HG03342 (cell line): ENCODE results near the gene CACNG5.

Experiments used
- ATAC-seq: cut with Tn5 transposase; IDR thresholded peaks from one replicate; pipeline ENCODE4 v1.9.1; 2021; ENCODE audit warnings: mild to moderate bottlenecking, moderate library complexity; ENCODE audit not compliant: unreplicated experiment

Gene CACNG5

DNA sequence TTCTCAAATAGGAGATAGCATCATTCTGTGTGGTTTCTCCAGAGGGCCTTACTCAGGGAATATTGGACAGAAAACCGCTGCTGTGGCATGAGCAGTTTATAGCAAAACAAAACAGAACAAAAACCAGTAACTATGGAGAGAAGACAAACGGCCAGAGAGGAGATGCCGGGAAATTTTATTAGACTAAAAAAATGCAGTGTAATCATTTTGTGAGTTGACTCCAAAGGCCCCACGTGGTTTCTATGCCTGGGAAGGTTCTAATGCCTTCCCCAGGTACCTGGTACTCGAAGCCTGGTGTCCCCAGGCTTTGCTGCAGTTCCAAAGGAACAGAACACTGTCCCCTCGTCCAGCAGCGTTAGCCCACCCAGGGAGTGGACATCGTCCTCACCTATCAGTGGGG is 12.9 kb upstream of the CACNG5 start:
- no peak for ATAC-seq

- ATAC-seq, result no peak
These were observed 8.1 kb upstream of the CACNG5 start for GRCh38 chr17:66826856-66827255.

DNA sequence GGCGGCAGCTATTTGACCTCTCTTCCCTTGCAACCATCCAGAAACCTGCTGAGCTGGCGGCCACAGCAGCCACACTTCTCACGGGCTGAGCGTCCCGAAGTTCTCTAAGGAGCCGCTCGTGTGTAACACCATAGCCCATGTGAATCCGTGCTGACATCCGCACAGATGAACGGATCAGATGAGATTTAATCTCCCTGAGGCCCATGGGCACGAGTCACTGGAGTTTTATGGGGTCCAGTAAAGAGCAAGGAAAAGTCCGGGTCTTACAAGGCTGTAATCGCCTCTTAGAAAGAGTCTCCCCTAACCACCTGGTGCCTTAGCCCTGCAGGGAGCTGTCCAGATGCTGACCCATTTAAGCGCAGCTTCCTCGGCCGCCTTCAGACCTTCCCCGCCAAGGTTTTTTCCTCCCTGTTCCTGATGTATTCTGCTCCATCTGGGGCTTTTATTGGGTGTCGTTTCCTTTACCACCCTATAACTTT is 5.5 kb upstream of the CACNG5 start:
- no peak for ATAC-seq

- no peak for ATAC-seq
These were observed 5.0 kb upstream of the CACNG5 start for GRCh38 chr17:66829883-66830282.

- ATAC-seq, result no peak
These were observed 4.5 kb upstream of the CACNG5 start for GRCh38 chr17:66830451-66830850.

DNA sequence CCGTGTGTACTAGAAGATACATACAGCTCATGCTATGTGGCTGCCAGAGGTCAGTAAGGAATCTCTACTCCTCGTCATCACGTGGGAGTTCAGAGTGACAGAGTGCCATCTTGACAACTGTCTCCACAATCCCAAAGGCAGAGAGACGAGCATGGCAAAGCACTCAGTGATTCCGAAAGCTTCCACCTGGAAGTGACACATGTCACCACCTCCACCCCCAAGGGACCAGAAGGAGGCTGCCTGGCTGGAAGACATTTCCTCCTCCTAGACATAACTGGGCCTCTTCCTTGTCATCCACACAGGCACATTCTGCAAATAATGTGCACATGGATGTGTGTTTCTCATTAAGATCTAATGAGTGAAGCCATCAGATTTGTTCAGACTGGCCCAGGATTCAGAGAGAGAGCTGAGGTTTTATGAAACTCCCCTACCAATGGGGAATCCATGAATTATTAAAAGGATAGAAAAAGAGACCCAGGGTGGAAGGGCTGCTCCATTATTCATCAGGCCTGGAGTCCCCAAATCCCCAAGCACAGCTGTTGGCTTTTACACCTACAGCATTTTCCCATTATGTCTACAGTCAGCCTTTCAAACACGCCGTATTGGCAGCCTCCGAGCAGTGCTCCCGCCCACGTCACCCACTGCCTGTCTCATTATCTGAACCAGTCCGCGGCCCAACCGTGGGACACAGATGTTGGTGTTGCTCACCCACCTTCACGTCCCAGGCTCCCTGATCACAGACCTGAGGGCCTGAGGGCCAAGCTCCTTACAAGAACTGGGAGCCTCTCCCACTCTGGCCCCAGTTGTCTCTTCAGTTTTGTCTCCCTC is 3.3 kb upstream of the CACNG5 start:
- ATAC-seq, result no peak

DNA sequence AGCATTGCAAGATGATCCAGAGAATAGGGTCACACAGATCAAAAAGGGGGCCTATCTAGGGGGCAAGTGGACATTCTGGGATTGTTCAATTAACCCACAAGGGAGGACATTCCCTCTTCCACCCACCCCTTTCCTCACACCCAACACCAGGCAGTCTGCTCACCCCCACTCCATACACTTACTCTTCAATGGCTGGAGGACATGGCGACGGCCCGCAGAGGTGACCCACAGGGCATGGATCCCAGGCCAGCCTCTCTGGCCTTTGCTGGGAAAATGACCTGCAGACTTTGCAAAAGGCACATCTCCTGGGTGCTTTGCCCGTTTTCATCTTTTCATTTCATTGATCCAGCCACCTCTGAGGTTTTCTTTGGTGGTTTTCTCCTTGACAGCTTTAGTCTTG is 1.7 kb upstream of the CACNG5 start:
- ATAC-seq, result no peak

DNA sequence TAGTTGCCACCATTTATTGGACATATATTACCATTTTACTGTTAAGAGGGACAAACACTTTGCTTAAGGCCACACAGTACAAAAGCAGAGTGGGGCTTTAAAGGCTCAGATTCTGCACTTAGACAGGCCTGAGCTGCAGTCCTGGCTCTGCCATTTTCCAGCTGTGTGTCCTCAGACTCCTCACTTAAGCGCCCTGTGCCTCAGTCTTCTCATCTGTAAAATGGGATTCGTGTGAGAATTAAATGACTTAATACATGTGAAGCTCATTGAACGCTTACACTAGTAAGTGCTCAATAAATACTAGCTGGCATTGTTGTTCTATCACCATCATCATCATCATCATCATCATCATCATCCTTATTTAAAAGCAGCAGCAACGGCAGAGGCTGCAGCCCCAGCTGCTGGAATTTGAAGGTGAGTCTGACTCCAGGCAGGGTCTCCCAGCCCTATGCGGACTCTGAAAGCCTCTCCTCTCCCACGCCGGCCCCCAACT is 445 bp upstream of the CACNG5 start:
- no peak for ATAC-seq

GRCh38 chr17:66835476-66835875 is 559 bp downstream of the CACNG5 start:
- ATAC-seq, result no peak

DNA sequence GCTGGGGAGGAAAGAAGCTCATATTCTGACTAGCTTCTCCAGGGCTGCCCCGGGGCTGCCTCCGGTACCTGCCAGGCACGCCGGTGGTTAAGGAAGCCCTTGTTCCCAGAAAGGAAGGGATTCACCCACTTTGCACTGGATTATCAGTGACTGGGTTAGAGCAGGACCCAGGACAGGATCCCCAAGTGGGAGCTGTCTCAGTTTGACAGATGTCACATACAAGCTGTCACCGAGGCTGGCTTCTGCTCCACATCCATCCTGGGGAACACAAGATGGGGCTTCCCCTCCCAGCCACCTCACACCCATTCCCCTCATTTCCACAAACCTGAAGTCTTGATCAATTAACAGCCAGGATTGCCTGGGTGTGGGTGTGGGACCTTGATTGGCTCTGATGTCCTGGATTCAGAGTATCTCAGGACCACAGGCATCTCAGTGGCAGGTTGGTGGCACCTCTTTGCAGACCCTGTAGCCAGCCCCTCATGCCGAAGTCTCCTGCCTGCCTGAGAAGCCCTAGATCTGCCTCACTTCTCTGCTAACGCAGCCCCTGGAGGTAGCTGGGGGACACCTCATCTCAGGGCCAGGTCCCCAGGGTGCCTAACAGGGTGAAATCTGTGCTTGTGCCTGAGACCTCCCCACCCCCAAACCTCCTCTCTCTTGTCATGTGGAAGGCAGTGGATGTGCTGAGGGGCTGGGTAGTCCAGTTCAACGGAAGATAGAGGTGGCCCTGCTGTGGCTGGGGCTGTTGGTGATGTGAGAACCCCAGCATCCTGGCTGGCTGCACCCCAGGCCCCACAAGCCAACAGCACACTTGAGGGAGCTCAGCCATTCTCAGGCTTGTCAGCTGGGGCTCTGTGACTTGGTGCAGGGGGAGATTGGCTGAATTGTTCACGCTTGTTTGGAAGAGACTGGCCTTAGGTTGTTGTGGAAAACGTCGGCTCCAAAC is 1.4 kb downstream of the CACNG5 start:
- ATAC-seq, result no peak

- no peak for ATAC-seq
These were observed 2.3 kb downstream of the CACNG5 start for GRCh38 chr17:66837226-66837625.

DNA sequence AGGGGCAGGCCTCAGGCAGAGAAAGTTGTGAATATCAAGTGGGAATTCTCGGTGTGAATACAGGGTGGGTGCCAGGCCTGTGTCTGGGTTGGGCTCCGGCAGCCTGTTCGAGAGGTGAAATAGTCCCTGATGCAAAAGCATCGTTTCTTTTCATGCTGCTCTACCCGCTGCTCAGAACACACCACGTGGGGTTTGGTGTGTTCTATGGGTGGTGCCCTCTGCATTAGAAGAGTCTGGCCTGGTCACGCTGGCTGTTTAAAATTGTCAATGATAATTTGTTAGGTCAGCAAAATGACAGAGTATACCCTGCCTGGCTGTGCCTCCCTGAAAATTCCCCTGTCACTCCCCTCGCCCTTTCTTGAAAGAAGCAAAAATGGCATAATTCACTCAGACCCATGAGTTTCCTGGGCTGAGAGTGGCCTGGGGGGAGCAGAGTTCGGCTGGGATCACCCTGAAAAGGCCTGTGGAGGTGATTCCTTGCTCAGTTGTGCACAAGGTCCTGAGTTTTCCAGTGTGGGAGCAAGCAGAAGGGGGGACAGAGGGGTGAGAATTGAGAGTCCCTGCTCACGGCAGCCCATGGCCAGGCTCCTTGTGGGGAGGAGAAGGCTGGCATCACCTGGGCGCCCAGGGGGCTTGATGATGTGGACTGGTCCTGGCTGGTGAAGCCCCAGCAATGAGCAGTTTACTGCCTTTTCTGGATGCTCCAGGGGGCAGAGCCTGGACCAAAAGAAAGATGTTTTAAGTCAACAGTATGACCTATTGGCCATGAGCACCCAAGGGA is 3.2 kb downstream of the CACNG5 start:
- ATAC-seq, result no peak

DNA sequence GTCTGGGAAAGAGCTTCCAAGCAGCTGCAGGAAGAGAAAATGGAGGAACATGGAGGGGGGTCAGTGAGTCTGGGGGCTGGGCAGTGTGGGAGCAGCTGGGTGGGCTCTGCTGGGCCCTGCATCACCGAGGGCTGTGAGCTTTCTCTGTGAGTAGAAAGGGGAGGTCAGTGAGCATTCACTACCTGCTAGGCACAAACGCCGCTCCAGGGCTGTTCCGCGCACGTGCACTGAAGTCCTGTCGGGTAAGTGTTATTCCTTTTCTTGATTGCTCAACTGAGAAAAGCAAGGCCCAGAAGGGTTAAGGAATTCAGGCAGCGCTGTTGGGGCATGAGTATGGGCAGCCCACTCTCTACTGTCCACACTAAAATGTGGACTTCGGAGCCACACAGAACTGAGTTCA is 4.7 kb downstream of the CACNG5 start:
- ATAC-seq, result no peak

DNA sequence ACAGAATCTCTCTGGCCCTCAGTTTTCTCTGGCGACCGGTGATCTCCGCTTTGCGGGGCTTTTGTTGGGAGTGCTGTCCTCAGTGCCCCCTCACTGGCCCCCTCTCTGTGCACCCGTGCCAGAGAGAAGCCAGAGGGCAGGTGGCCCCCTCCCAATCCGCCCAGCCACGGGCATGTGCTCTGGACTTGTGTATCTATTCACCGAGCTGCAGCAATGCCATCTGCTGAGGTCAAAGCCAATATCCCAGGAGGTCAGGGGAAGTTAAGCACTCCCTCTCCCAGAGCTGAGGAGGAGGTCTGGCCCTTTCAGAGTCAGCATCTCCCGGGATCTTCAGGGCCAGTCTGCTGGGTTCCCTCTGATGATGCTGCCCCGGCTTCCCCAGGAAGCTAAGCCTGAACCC is 5.1 kb downstream of the CACNG5 start:
- no peak for ATAC-seq

DNA sequence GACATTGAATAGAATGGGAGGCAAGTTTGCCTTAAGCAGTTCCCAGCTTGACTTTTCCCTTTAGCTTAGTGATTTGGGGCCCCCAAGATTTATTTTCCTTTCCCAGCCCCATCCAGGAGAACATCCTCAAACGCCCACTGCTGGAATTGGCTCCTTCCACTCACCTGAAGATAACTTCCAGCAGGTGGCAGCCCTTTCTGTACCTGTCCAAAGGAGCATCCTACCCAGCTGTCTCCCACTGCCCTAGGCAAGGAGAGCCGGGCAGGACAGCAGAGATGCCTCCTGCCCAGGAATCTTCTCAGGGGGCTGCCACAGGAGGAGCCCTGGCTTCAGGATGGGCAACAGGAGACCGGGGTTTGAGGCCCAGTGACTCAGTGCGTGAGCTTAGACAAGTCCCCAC is 6.4 kb downstream of the CACNG5 start:
- no peak for ATAC-seq

DNA sequence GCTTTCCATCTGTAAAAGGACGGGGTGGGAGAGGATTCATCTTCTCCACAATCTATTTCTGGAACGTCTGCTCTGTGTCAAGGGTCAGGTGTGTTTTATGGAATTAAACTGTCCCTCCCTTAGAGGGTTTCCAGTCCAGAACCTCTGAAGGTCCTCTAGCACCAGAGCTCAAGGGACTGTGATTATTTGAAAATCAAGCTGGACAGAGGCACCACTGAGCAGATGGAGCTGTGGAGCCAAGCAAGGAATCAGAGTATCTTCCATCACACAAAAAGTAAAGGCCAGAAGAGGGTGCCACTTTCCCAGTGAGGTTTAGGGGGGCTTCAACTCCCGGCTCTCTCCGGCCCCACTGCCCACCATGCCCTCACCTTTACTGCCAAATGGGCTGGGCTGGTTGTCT is 6.8 kb downstream of the CACNG5 start:
- ATAC-seq, result no peak

DNA sequence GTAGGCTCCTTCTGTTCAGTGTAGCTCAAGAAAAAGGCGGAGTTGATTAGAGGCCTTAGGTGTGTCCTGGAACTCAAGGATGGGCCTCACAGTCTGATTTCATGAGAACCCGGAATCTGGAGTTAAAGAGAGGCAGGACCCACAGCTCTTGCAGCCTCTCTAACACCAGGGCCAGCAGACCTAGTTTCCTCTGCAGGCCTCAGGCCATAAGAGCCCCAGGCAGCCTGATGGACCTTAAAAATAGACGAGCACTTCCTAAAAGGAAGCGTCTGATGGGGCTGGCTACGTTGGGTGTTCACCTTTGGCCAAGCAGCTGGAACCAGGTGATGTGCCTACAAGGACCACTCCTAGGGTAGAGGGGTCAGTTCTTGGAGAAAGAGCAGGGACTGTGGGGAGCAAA is 7.6 kb downstream of the CACNG5 start:
- ATAC-seq, result no peak

DNA sequence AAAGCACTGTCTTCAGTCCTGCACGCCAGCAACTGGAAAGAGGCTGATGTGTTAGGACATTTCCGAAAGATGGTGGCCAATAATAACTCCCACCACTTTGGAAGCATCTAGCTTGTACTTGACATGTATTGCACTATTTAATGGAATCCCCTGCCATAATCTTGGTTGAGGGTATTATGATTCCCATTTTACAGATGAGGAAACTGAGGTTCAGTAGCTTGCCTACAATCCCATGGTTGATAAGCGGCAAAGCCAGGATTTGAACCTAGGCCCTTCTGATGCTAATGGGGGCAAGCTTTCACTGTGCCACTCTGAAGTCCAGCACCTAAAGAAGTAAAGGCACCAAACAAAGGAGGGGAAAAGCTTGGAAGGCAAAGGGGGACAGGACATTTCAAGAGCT is 8.0 kb downstream of the CACNG5 start:
- no peak for ATAC-seq

GRCh38 chr17:66843627-66844026 is 8.7 kb downstream of the CACNG5 start:
- no peak for ATAC-seq

- no peak for ATAC-seq
These were observed 12.8 kb downstream of the CACNG5 start for GRCh38 chr17:66847704-66848103.

GRCh38 chr17:66848496-66848895 is 13.6 kb downstream of the CACNG5 start:
- no peak for ATAC-seq
